Activated CD4-positive, alpha-beta T cell treated with anti-CD3 and anti-CD28 coated beads, Interleukin-2, amount 50 U/mL, for 48 hours (primary cell): ENCODE data around the gene KRT5.

ENCODE experiments used
- DNase-seq, 2 experiments: peaks; one replicate each; pipeline ENCODE4 v3.0.0-alpha.2; 2020

Gene KRT5

GRCh38 chr12:52519826-52520662 lies at the start of gene KRT5:
Gene KRT5, minus strand, starts transcription at chr12:52520394. Its CDS starts 98 bp downstream, at chr12:52520296.
- no peak for DNase-seq

GRCh38 chr12:52568111-52568510 lies 47.9 kb upstream of the KRT5 start:
- no peak for DNase-seq

GRCh38 chr12:52566847-52567291 lies 46.7 kb upstream of the KRT5 start:
- no peak for DNase-seq

GRCh38 chr12:52564582-52564981 lies 44.4 kb upstream of the KRT5 start:
- no peak for DNase-seq

GRCh38 chr12:52561880-52562449 lies 41.8 kb upstream of the KRT5 start:
- no peak for DNase-seq

- DNase-seq, result no peak
These were observed 39.8 kb upstream of the KRT5 start for GRCh38 chr12:52559979-52560378.

GRCh38 chr12:52558781-52559445 lies 38.7 kb upstream of the KRT5 start:
- DNase-seq, result no peak

- DNase-seq, result no peak
These were observed 37.3 kb upstream of the KRT5 start for GRCh38 chr12:52557476-52557875.

- DNase-seq, result no peak
These were observed 35.4 kb upstream of the KRT5 start for GRCh38 chr12:52555577-52555976.

GRCh38 chr12:52552681-52553195 lies 32.5 kb upstream of the KRT5 start, which contains the start of gene KRT71:
Gene KRT71, minus strand, starts transcription at chr12:52553145. Its CDS starts 68 bp downstream, at chr12:52553077.
- DNase-seq, result no peak

GRCh38 chr12:52552055-52552454 lies 31.9 kb upstream of the KRT5 start:
- no peak for DNase-seq

GRCh38 chr12:52551216-52551865 lies 31.1 kb upstream of the KRT5 start:
- no peak for DNase-seq

GRCh38 chr12:52546126-52546525 lies 25.9 kb upstream of the KRT5 start:
- DNase-seq, result no peak

- no peak for DNase-seq
These were observed 24.0 kb upstream of the KRT5 start for GRCh38 chr12:52543985-52544883.

- DNase-seq, result no peak
These were observed 22.7 kb upstream of the KRT5 start for GRCh38 chr12:52542785-52543318.

- DNase-seq, result no peak
These were observed 22.0 kb upstream of the KRT5 start for GRCh38 chr12:52542157-52542556.

GRCh38 chr12:52541709-52542108 lies 21.5 kb upstream of the KRT5 start:
- DNase-seq, result no peak

- DNase-seq, result no peak
These were observed 20.3 kb upstream of the KRT5 start for GRCh38 chr12:52540531-52540930.

GRCh38 chr12:52539821-52540173 lies 19.6 kb upstream of the KRT5 start:
- DNase-seq, result no peak

GRCh38 chr12:52539083-52539820 lies 19.1 kb upstream of the KRT5 start:
- no peak for DNase-seq

GRCh38 chr12:52537101-52537500 lies 16.9 kb upstream of the KRT5 start:
- DNase-seq, result no peak
